Psoas muscle (tissue), 8 donors: ENCODE results near the gene GRK5. TPM values are rescaled to one million over a fixed set of nuclear protein-coding genes. Genes with fewer than 3 reads are reported as not detected.
A peak's percentile ranks its signal among the peaks of the same experiment; 100 is the strongest.

ENCODE experiments used
- ATAC-seq, 4 donors: fragments of 200-7000 bp; cut with Tn5 transposase; one replicate each; pipeline ENCODE4 v1.9.1; 2020; ENCODE audit warnings: moderate library complexity in 3 of 4, mild to moderate bottlenecking in 2 of 4
- DNase-seq, 2 donors: peaks; one replicate each; pipeline ENCODE4 v3.0.0-alpha.2; 2020
- H3K27ac ChIP-seq: fragments of 200-600 bp; one replicate; pipeline ENCODE4 v1.8.0; 2022
- H3K27me3 ChIP-seq, 3 donors: fragments of 200-600 bp in 1 of 3; one replicate each; pipeline versions ENCODE4 v1.6.1 to v1.8.0; 2013 to 2022; ENCODE audit warnings: low read length in 2 of 3, mild to moderate bottlenecking in 2 of 3, moderate library complexity in 1 of 3; ENCODE audit not compliant: insufficient read depth in 3 of 3
- H3K36me3 ChIP-seq, 2 donors: fragments of 200-600 bp in 1 of 2; one replicate each; pipeline versions ENCODE4 v1.6.1 to v1.8.0; 2013 to 2022; ENCODE audit warnings: low read depth in 1 of 2, mild to moderate bottlenecking in 1 of 2, moderate library complexity in 1 of 2; ENCODE audit not compliant: insufficient read depth in 1 of 2
- H3K4me1 ChIP-seq: fragments of 200-600 bp; one replicate; pipeline ENCODE4 v1.8.0; 2022
- H3K4me3 ChIP-seq: fragments of 200-600 bp; one replicate; pipeline ENCODE4 v1.8.0; 2022; ENCODE audit warnings: mild to moderate bottlenecking
- H3K9me3 ChIP-seq: fragments of 200-600 bp; one replicate; pipeline ENCODE4 v1.8.0; 2022
- CTCF ChIP-seq: fragments of 200-600 bp; IDR thresholded peaks from one replicate; pipeline ENCODE4 v1.8.0; 2022; ENCODE audit warnings: antibody characterized with exemption
- WGBS, 3 donors: extraction: QIAGEN DNeasy Blood & Tissue Kit; methylation state at CpG; one replicate each; pipeline versions ENCODE4 v1.1.6 to v1.1.7; 2013; 5-methylcytosine and 5-hydroxymethylcytosine counted together
- intact Hi-C, 2 donors: fragments of 100-400 bp; cut with DNase I; formaldehyde crosslinking; loops; one replicate each; pipeline versions ENCODE4 v1.11.0 to v1.14.2; 2022
- polyA plus RNA-seq, 3 donors: library from polyadenylated mRNA; stranded (reverse); fragments of 200-250 nt; gene quantifications; one replicate each; pipeline ENCODE4 v1.2.3, GENCODE V29; 2013
- total RNA-seq, 4 donors: library from RNA; stranded (reverse); fragmentation: NEBNext Ultra II Directional in 2 of 4; extraction: Animal tissue kit (Norgen Biotek cat#: 25700) in 2 of 4; gene quantifications; one replicate each; pipeline versions ENCODE4 v1.2.1 to v1.2.4, GENCODE V29; 2021 to 2023
- donor health status: healthy with polysubstance abuse.
- donor health status: DM: no; HTN: no; CAD: no; lungs with moderate emphysema.
- donor health status: Bipolar disorder and iron deficiency.
- donor health status: healthy.
- donor health status: DM: yes; HTN: yes; CAD: no.
- donor health status: DM: no; HTN: no; CAD: no.
- donor health status: DM: no; HTN: no; CAD: no.
- donor health status: DM: yes; HTN: yes; CAD: no.

Gene GRK5
- total and polyA plus RNA-seq, 7 donors: 7.0 to 15.5 (median 8.0) TPM

GRCh38 chr10:119445311-119445934, 238.1 kb downstream of the GRK5 start:
- intact Hi-C loops: loop anchor here (2.0 to 5.0 kb wide), 3 partner anchors 243 to 1963 kb away; no protein-coding TSS in a partner anchor
- Histone ChIP-seq H3K9me3 (no peaks in the 10 kb centered on the region), H3K27me3 (peaks cover 0 to 2% (median 0%) of the 10 kb centered on the region in 3 donors), H3K4me3 (no peak overlapping the region), H3K4me1 (no peaks in the 10 kb centered on the region), H3K27ac (no peak overlapping the region), H3K36me3 (no peaks in the 10 kb centered on the region)
- ATAC-seq (peak; percentile 70 to 82 (median 78)), DNase-seq (peak; percentile 84 to 91)
- TF ChIP-seq CTCF: peak; percentile 96
- 21 to 29% (median 24%) methylated on average over 10 of the region's 10 CpGs for WGBS, 3 donors

- DNase-seq (no peak), ATAC-seq (no peak)
- no peaks in the 10 kb centered on the region for H3K9me3 ChIP-seq
- no peak overlapping the region for H3K27ac ChIP-seq
- TF ChIP-seq CTCF: no peak
- H3K36me3 ChIP-seq: no peaks in the 10 kb centered on the region
- intact Hi-C loops: loop anchor here (2.0 to 5.0 kb wide), 3 partner anchors 243 to 1964 kb away; no protein-coding TSS in a partner anchor
- H3K4me3 ChIP-seq: no peak overlapping the region
- 81 to 94% (median 86%) methylated on average over 5 of the region's 5 CpGs for WGBS, 3 donors
- peaks cover 0 to 2% (median 0%) of the 10 kb centered on the region in 3 donors for H3K27me3 ChIP-seq
- no peaks in the 10 kb centered on the region for H3K4me1 ChIP-seq
Measured at GRCh38 chr10:119445935-119446317, 238.6 kb downstream of the GRK5 start.

GRCh38 chr10:119446441-119447277, 239.3 kb downstream of the GRK5 start:
- Histone ChIP-seq H3K4me1 (no peaks in the 10 kb centered on the region), H3K4me3 (no peak overlapping the region), H3K9me3 (no peaks in the 10 kb centered on the region), H3K27me3 (peaks cover 0 to 2% (median 0%) of the 10 kb centered on the region in 3 donors), H3K36me3 (no peaks in the 10 kb centered on the region), H3K27ac (no peak overlapping the region)
- no peak for TF ChIP-seq CTCF
- ATAC-seq (no peak), DNase-seq (peak in 1 of 2 donors; percentile 44)
- WGBS, 3 donors: 89 to 94% (median 91%) methylated on average over 21 of the region's 21 CpGs
- intact Hi-C loops: loop anchor here in 1 of 2 donors (5.0 kb wide), 1 partner anchor 1964 kb away; no protein-coding TSS in a partner anchor

- 85 to 88% (median 86%) methylated on average over 7 of the region's 7 CpGs for WGBS, 3 donors
- no peaks in the 10 kb centered on the region for H3K4me1 ChIP-seq
- H3K4me3 ChIP-seq: no peak overlapping the region
- intact Hi-C loops: loop anchor here in 1 of 2 donors (5.0 kb wide), 1 partner anchor 1965 kb away; no protein-coding TSS in a partner anchor
- no peak for TF ChIP-seq CTCF
- no peaks in the 10 kb centered on the region for H3K36me3 ChIP-seq
- DNase-seq: peak in 1 of 2 donors; percentile 28
- no peak for ATAC-seq
- no peaks in the 10 kb centered on the region for H3K27me3 ChIP-seq
- H3K9me3 ChIP-seq: no peaks in the 10 kb centered on the region
- no peak overlapping the region for H3K27ac ChIP-seq
Measured at GRCh38 chr10:119447421-119447820, 240.1 kb downstream of the GRK5 start.
